Naive B cell (primary cell): ENCODE measurements around the gene KIF1A. TPM values are rescaled to one million over a fixed set of nuclear protein-coding genes. Genes with fewer than 3 reads are reported as not detected.

ENCODE experiments used
- ATAC-seq, 2 donors: fragments of 150-1000 bp; cut with Tn5 transposase; 2 replicates each; pipeline ENCODE4 v1.10.0; 2021; ENCODE audit warnings: low read depth in 2 of 2, mild to moderate bottlenecking in 2 of 2, moderate library complexity in 2 of 2
- DNase-seq: peaks from one replicate; pipeline ENCODE4 v3.0.0; 2022
- H3K27ac Mint-ChIP-seq, 6 donors: one replicate each; pipeline ENCODE4 v1.8.0; 2020 to 2022; ENCODE audit warnings: mild to moderate bottlenecking in 6 of 6, mixed read lengths in 6 of 6, moderate library complexity in 5 of 6, inconsistent platforms in 2 of 6
- H3K27me3 Mint-ChIP-seq, 3 donors: one replicate each; pipeline ENCODE4 v1.8.0; 2021 to 2022; ENCODE audit warnings: mixed read lengths in 3 of 3, mild to moderate bottlenecking in 1 of 3
- H3K36me3 Mint-ChIP-seq, 2 donors: one replicate each; pipeline ENCODE4 v1.8.0; 2020 to 2022; ENCODE audit warnings: mixed read lengths in 2 of 2, inconsistent platforms in 1 of 2, mild to moderate bottlenecking in 1 of 2
- H3K4me1 Mint-ChIP-seq, 3 donors: one replicate each; pipeline ENCODE4 v1.8.0; 2020 to 2022; ENCODE audit warnings: mixed read lengths in 3 of 3, inconsistent platforms in 1 of 3, mild to moderate bottlenecking in 1 of 3, moderate library complexity in 1 of 3
- H3K4me3 Mint-ChIP-seq, 8 donors: one replicate each; pipeline ENCODE4 v1.8.0; 2020 to 2022; ENCODE audit warnings: mild to moderate bottlenecking in 8 of 8, mixed read lengths in 8 of 8, moderate library complexity in 8 of 8, inconsistent platforms in 2 of 8
- H3K9me3 Mint-ChIP-seq, 7 donors: one replicate each; pipeline ENCODE4 v1.8.0; 2020 to 2022; ENCODE audit warnings: mixed read lengths in 7 of 7, mild to moderate bottlenecking in 5 of 7, inconsistent platforms in 2 of 7, moderate library complexity in 1 of 7
- polyA plus RNA-seq, 6 donors: library from polyadenylated mRNA; unstranded; fragments of 300-500 nt; fragmentation: Illumina TruSeq; gene quantifications; one replicate each; pipeline ENCODE4 v1.2.3, GENCODE V29; 2021; ENCODE audit warnings: low read depth in 6 of 6

The KIF1A gene
- polyA plus RNA-seq, 6 donors from 2014 or later: not detected

GRCh38 chr2:240664622-240665021 lies 155.4 kb downstream of the KIF1A start:
- peaks cover 8 to 9% of the 10 kb centered on the region in 2 donors for H3K36me3 Mint-ChIP-seq
- H3K27ac Mint-ChIP-seq: no peak overlapping the region
- ATAC-seq: no peak
- H3K27me3 Mint-ChIP-seq: peaks cover 22 to 55% (median 52%) of the 10 kb centered on the region in 3 donors
- peaks cover 0 to 47% (median 21%) of the 10 kb centered on the region in 7 donors for H3K9me3 Mint-ChIP-seq
- no peak for DNase-seq
- no peak overlapping the region for H3K4me3 Mint-ChIP-seq
- H3K4me1 Mint-ChIP-seq: no peaks in the 10 kb centered on the region

Other genes starting within 250 kb of the KIF1A start
- gene CAPN10, start 233.5 kb downstream of the KIF1A start, polyA plus RNA-seq: 10 to 100 TPM in 1 of 6 donors, 1 to 10 TPM in 5; 1.4 to 19.0 (median 7.5) TPM
- 1 to 10 TPM in 2 of 6 donors, under 1 TPM in 3, not detected in 1; 0.54 to 2.9 (median 0.82) TPM for gene GPR35, start 194.7 kb downstream of the KIF1A start, polyA plus RNA-seq
- not detected for gene AQP12B, start 137.3 kb downstream of the KIF1A start, polyA plus RNA-seq
- gene AQP12A, start 128.4 kb downstream of the KIF1A start, polyA plus RNA-seq: not detected
- gene AGXT, start 48.6 kb upstream of the KIF1A start, polyA plus RNA-seq: not detected
- not detected for gene MAB21L4, start 75.9 kb upstream of the KIF1A start, polyA plus RNA-seq
- gene CROCC2, start 86.1 kb upstream of the KIF1A start, polyA plus RNA-seq: not detected
- gene SNED1, start 178.4 kb upstream of the KIF1A start, polyA plus RNA-seq: 1 to 10 TPM in 5 of 6 donors, under 1 TPM in 1; 0.75 to 3.2 (median 1.3) TPM